HG03342 (cell line): ENCODE measurements around the gene DIP2A.
"Not testable (repeated sequence)": the region's sequence is repeated elsewhere in the genome, so short reads cannot be mapped to it uniquely, and the experiment has no call there.

Experiments
- ATAC-seq: cut with Tn5 transposase; IDR thresholded peaks from one replicate; pipeline ENCODE4 v1.9.1; 2021; ENCODE audit warnings: mild to moderate bottlenecking, moderate library complexity; ENCODE audit not compliant: unreplicated experiment

The DIP2A gene

DNA sequence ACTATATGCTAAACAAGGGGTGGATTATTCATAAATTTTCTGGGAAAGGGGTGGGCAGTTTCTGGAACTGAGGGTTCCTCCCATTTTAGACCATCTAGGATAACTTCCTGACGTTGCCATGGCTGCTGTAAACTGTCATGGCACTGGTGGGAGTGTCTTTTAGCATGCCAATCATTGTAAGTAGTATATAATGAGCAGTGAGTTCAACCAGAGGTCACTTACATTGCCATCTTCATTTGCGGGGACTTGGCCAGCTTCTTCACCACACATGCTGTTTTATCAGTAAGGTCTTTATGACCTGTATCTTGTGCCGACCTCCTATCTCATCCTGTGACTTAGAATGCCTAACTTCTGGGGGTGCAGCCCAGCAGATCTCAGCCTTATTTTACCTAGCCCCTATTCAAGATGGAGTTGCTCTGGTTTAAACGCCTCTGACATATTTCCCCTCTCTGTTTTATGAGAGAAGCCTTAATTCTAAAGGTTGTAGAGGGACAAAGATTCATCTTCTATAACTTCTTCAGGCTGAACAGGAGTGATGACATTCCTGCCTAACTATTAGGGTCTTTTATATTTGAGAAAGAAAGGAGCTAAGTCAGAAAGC, 60.4 kb downstream of the DIP2A start:
- no peak for ATAC-seq

DNA sequence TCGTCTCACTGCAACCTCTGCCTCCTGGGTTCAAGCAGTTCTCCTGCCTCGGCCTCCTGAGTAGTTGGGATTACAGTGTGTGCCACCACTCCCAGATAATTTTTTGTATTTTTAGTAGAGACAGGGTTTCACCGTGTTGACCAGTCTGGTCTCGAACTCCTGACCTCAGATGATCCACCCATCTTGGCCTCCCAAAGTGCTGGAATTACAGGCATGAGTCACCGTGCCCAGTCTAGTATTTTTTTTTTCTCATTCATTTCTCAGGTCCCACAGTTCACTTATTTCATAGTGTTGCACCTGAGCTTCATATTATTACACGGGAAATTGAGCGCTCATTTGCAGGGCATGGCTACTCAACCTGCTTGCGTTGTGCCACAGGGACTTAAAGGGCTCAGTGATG, 68.7 kb downstream of the DIP2A start:
- ATAC-seq: not testable (repeated sequence)

DNA sequence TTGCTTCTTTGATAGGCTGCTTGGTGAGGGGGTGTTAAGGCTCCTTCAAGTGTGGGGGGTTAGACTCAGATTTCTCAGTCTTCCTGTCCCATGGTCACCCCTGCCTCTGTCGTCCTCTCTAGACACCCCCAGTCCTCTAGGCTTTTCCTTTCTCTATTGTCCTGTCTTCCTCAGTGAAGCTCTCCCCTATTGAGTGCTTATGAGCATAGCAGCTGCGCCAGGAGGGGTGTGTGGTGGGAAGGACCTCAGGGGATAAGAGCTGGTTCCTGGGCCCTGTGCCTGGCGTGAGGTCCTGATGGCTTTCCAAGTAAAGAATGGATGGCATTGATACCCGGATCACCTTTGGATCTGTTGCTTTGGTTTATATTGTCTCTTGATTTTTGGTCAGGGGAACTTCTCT, 69.1 kb downstream of the DIP2A start:
- no peak for ATAC-seq

DNA sequence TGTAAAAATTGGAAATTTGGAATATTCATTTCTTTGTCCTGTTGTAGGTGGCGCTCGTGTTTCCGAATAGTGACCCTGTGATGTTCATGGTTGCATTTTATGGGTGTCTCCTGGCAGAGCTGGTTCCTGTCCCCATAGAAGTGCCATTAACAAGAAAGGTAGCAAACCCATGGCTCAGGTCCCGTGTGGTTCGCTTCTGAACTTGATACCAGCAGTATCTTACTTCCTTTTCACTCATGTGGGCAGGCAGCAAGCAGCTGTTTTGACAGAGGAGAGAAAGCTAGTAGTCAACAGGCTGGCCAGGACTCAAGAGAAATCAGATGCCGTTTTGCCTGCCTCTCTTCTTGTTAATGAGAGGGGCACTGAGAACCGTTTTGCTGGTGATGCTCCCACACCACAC, 73.4 kb downstream of the DIP2A start:
- no peak for ATAC-seq

DNA sequence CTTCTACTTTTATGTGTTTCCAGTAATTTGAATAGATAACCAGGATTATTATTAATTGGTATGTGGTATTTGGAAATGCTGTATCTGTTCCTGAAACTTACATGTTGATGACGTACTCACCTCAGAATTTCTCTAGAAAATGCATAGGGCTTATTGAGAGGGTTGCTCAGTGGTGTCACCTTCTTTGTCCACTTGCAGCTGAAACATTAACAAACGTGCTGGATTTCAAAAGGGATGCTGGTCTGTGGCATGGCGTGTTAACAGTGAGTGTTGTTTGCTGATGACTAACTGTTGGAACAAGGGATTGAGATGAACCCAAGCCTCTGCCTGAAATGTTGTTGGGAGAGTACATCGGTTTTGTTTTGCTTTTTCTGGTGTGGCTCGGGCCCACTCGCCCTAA, 78.3 kb downstream of the DIP2A start:
- no peak for ATAC-seq

DNA sequence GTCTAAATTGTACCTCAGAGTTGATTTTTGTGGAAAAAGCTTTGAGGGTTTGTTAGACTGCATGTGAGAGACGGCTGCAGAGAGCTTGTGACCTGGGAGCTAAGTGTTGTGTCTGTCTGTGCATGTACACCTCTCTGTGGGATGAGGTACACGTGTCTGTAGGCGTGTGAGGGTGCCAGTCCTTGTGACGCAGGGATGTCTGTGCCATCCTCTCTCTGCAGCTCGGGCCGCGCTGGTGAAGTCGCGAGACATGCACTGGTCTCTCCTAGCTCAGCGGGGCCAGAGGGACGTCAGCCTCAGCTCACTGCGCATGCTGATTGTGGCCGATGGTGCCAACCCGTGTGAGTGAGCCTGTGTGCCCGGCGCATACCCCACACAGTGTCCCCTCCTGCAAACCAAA, 79.6 kb downstream of the DIP2A start:
- no peak for ATAC-seq

DNA sequence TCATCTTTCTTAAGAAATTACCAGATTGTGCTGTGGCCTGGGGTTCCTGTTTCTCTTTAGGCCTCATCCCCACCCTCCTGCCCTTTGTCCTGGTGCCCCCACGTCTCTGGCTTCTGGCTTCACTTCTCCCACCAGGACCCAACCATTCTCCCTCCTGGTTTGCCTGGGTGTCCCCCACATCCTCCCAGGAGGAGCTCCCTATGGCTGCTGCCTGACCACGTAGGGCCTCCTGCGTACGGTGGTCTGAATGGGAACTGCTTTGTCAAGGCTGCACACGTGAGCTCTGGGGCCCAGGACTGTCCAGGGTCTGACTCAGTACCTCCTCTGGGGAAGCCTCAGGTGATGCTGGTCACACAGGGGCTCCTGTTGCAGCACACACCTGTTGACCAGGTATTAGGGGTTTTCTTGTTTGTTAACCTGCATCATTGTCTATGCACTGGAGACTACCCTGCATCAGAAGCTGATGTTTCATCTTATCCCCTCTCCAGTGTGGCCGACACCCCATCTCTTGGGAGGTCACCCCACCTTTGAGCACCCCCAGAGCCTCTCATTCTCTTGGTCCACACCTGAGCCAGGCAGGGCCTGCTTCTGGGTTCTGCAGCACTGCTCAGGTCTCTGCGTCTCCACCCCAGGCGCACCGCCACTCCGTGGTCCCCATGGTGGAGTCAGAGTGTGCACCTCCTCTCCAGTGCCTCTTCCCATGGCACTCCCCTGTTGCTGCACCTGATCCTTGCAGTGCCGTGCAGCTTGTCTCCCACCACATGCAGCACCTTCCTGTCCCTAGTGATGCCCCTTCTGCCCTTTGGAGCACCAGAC, 80.4 kb downstream of the DIP2A start:
- no peak for ATAC-seq

DNA sequence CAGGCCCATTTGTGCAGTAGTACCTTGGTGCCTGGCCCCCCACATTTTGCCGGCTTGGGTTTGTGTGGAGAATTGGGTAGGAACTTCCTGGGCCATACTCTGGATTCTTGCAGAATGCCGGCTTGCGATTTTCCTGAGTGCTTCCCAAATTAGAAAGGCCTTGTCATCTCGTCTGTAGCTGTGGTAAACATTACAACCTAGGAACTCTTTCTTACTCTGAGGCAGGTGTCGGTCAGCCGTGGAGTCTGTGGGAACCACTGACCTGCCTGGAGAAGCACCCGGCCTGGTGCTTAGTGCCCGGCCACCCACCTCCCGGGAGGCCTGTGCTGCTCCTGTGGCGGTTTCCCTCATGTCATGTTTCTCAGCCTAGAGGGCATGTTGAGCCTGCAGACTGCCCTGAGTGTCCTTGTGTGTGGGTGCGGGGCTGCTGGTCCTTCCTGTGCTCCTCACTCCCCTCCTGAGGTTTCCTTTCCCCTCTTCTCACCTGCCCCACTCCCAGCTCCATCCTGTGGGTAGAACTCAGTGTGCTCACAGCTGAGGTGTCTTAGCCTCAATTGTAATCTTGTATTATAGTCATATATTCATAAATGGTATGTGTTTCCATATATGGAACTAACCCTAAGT, 81.5 kb downstream of the DIP2A start:
- ATAC-seq: no peak

DNA sequence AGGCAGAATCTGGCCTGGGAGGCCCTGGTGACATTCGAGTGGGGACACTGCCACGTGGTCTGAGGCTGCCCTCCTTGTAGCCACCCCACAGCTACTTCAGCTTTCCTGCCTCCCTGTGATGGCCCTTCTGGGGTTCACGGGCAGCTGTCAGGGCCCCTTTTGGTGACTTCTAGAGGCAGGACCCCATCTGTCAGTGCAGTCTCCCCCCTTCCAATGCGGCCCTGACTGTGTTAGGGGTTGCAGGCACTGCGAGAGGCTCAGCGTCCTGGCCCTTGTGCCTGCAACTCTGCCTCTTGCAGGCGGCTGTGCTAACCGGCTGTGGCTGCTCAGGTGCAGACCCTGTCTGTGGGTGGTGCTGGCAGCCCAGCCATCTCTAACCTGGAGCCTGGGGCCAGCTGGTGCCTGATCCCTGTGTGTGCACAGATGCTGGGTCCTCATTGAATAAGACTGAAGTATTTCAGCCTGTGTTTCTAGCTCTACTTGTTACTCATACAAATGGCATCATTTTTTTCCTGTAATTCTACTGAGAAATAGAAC, 84.0 kb downstream of the DIP2A start:
- no peak for ATAC-seq

DNA sequence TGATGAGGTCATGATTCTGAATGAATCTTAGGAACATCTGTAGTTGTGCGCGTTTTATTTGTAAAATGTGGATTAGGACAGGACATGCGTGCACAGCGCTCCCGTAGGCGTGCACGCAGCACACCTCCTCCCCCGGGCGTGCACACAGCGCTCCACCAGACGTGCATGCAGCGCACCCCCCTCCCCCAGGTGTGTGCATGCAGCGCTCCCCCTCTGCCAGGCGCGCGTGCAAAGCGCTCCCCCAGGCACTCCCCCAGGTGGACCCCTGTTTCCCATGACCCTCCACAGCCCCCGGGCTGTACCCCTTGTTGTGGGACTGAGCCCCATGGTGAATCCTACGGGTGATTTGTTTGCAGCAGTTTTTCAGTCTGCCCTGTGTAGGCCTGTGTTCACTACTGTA, 84.6 kb downstream of the DIP2A start:
- ATAC-seq: no peak

DNA sequence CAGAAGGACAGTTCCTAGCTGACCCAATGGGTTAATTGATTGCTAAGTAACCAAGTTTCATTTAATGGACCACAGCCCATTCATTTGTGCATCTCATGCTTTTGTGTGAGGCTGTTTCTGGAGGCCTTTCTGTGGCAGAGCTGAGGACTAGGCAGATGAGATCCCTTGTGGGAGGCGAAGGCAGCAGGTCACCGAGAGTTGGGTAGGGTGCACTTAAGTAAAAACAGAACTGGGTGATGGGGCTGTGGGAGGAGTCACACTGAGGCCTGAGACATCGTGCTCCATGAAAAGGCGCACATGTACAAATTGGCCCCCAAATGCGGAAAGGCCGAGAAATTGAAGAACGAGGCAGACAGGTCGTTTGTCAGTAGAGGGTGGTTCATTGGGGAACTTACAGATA, 85.3 kb downstream of the DIP2A start:
- no peak for ATAC-seq

DNA sequence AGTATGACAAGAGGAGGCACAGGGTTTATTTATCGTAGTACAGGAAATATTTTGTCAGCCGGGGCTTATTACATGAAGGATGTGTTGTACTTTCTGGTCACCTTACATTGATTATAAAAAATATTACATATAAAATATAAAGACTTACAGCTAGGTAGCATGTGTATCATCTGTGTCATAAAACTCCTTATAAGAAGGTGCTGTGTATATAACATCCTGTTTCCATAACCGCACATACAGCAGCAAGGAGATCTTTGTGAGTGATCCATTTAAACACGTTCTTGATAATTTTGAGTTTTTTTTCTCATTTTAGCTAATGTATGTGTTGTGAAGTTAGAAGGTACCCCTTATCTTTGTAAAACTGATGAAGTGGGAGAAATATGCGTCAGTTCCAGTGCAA, 86.1 kb downstream of the DIP2A start:
- ATAC-seq: no peak

DNA sequence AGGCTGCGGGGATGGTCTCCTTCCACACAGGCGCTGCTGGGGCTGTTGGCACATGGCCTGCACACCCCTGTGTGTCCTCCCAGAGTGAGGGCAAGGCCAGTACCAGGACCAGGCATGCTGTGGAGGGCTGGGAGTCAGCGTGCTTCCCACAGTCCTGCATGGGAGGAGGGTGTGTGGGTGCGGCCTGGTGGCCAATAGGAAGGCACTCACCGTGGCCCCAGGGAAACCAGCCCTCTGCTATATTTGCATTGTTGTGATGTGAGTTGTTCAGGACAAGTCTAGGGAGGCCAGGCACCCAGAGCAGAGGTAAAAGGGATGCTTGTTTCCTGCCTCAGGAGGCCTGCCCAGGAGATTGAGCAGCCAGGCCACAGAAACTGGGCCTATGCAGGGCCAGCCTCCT, 86.7 kb downstream of the DIP2A start:
- ATAC-seq: no peak

DNA sequence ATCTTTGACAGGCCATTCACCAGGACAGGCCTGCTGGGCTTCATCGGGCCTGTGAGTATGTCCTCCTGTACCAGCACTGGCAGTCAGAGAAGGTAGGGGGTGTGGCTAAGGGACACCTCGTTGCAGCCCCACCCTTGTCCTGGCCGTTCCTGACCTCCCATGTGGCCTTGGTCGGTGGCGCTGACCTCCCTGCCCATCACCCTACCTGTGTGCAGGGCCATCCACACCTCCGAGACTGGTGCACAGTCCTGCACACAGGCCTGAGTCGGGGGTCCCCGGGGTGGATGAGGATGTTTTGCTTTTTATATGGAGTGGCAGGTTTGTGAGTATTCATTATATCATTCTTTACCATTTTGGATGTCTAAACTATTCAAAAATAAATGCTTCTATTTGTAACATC, 87.2 kb downstream of the DIP2A start:
- no peak for ATAC-seq

DNA sequence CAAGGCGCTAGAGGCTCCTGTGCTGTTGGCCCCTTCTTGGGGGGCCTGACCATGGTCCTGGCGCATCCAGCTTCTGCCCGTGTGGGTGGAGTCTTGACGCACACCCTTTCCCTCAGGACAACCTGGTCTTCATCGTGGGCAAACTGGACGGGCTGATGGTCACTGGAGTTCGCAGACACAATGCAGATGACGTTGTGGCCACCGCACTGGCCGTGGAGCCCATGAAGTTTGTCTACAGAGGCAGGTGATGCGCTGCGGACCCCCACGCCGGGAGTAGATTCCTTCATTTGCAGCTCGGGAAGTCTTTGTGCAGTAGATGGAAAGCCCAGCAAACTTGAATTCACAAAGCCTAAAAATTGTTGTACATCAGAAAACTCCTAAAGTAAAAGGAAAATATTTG, 88.1 kb downstream of the DIP2A start:
- no peak for ATAC-seq

DNA sequence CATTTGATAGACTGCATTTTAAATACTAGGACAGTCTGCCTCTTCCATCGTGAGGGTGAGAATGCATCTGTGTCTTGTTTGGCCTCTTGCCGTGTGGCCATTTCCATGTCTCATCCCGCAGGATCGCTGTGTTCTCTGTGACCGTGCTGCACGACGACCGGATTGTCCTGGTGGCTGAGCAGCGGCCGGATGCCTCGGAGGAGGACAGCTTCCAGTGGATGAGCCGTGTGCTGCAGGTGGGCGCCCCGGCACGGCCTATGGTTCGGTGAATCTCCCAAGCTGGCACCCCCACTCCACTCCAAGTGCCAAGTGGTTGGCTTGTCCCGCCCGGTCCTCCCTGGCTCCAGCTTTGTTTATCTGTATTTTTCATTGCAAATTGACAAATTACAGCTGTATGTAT, 91.0 kb downstream of the DIP2A start:
- no peak for ATAC-seq

DNA sequence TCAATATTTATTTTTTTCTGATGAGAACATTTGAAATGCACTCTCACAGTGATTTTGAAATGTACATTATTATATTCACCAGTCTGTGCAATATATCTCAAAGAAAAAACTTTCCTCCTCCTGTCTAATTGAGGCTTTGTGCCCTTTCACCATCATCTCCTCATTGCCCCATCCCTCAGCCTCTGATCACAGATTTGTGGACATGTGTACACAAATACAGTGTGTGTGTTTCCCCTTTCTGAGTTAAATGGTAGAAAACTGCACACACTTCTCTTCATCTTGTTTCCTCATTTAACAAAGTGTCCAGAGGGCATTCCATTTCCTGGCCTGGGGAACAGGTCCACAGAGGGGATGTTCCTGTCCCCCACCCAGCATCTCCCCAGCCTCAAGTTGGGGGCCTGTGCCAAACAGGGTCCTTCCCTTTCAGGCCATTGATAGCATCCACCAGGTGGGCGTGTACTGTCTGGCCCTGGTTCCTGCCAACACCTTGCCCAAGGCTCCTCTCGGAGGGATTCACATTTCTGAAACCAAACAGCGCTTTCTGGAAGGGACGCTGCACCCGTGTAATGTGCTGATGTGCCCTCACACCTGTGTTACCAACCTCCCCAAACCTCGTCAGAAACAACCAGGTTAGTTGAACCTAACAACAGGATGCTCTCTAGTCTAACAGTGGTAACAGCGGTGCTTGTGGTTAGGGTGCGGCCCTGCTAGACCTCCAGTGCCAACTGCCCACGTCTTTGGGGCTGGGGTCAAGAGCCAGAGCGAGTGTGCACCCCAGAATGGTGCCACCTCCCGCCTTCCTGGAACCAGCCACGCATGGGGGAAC, 91.6 kb downstream of the DIP2A start:
- no peak for ATAC-seq

DNA sequence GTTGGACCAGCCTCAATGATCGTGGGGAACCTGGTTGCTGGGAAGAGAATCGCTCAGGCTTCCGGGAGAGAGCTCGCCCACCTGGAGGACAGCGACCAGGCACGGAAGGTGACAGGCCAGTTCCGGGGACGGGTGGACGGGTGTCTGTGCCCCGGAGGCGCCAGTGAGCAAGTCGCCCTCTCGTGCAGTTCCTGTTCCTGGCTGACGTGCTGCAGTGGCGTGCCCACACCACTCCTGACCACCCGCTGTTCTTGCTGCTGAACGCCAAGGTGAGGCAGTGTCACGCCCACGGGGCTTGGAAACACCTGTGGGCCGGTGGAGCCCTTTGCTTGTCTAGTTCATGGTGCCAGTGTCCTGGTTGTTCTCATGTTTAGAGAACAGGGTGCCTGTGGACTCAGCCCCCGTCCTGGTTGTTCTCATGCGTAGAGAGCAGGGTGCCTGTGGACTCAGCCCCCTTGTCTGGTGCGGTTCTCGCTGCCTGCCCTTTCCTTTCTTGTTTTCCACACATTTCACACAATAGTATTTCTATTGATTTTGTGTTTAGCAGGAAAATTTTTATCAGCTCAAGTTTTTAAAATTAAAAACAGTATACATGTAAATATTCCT, 93.0 kb downstream of the DIP2A start:
- no peak for ATAC-seq

DNA sequence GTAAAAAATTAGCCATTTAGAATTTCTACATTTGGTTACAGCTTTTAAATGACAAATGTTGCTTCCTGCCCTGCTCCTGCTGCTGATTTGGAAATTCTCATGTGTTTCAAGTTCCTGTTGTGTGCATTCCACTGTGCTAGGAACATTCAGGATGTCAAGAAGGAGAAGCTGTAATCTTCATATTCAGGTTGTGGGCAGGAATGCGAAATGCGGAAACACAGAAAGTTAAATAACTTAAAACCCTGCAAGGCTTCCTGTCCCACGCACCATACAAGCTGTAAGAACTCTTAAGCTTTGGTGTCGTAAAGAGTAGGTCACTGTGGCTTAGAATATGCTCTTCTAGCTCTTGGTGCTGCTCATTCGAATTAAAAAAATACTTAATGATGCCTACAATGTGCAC, 93.6 kb downstream of the DIP2A start:
- ATAC-seq: no peak

DNA sequence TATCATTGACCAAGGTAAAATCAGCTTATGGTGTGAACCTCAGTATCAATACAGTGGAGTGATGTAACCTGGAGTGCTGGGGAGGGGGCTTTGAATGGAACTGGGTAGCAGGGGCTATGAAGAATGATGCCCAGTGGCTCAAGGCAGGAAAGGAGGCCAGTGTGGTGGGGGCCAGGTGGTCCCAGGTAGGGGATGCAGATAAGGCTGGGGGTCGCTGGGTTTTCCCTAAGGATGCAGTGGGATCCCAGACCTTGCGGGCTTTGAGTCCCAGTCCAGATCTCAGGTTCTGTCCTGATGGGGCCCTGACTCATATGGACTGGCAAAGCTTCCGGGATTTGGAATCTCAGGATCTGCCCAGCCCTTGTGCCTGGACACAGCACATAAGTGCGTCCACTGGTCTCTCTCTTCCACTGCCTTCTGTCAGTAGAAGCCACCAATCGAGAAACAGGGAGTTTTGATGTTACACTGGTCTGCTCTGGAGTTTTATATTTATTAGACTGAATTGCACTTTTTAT, 94.2 kb downstream of the DIP2A start:
- no peak for ATAC-seq

DNA sequence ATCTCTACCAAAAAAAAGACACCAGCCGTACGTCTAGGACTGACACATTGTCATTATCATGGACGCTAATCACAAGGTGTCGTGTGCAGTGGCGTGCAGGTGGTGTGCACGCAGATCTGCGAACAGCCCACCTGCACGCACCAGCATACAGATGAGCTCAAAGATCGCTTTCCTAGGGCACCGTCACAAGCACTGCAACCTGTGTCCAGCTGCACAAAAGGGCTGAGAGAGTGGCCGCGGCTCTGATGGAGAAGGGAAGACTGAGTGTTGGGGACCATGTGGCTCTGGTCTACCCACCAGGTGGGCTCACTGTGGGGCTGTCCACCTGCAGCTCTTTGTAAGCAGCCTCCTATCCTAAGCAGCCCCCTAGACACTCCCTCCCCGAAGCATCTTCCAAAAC, 95.3 kb downstream of the DIP2A start:
- ATAC-seq: no peak
